Mesodermal cell (in vitro differentiated cells): ENCODE results near the gene GTPBP10.
"Not testable (repeated sequence)": the region's sequence is repeated elsewhere in the genome, so short reads cannot be mapped to it uniquely, and the experiment has no call there.

Source experiments
- H3K27ac ChIP-seq: 2 replicates; pipeline ENCODE4 v1.7.0; 2013; ENCODE audit warnings: mild to moderate bottlenecking, low read depth, low read length, moderate library complexity; ENCODE audit not compliant: severe bottlenecking
- H3K36me3 ChIP-seq: 2 replicates; pipeline ENCODE4 v1.7.1; 2013; ENCODE audit warnings: mild to moderate bottlenecking, low read length, moderate library complexity; ENCODE audit not compliant: control insufficient read depth, insufficient read depth
- H3K4me1 ChIP-seq: one replicate; pipeline ENCODE4 v1.7.1; 2013; ENCODE audit warnings: mild to moderate bottlenecking, low read length; ENCODE audit not compliant: insufficient read depth, control insufficient read depth, poor library complexity, severe bottlenecking
- H3K4me3 ChIP-seq: 2 replicates; pipeline ENCODE4 v1.7.0; 2013; ENCODE audit warnings: low read length, control low read depth, mild to moderate bottlenecking; ENCODE audit not compliant: insufficient read depth, poor library complexity, severe bottlenecking; ENCODE audit errors: extremely low read depth
- H3K9me3 ChIP-seq: 2 replicates; pipeline ENCODE4 v1.7.1; 2013; ENCODE audit warnings: mild to moderate bottlenecking, low read length, moderate library complexity; ENCODE audit not compliant: control insufficient read depth
- WGBS, 2 experiments: methylation state at CpG; one replicate each; pipeline ENCODE4 v1.1.5; 2013; ENCODE audit warnings: missing lambda C conversion rate in 2 of 2; ENCODE audit not compliant: insufficient coverage in 2 of 2; 5-methylcytosine and 5-hydroxymethylcytosine counted together

The GTPBP10 gene

GRCh38 chr7:90322837-90323236 is 23.7 kb upstream of the GTPBP10 start:
- H3K9me3 ChIP-seq, result no peaks in the 10 kb centered on the region
- no peaks in the 10 kb centered on the region for H3K36me3 ChIP-seq
- H3K4me3 ChIP-seq, result no peak overlapping the region
- H3K27ac ChIP-seq, result no peak overlapping the region
- no peaks in the 10 kb centered on the region for H3K4me1 ChIP-seq

- 50% methylated on average over 1 of the region's 1 CpG; no CpG with 5 or more reads in 1 of the 2 experiments for WGBS, 2 experiments
- no peak overlapping the region for H3K4me3 ChIP-seq
- no peaks in the 10 kb centered on the region for H3K9me3 ChIP-seq
- no peaks in the 10 kb centered on the region for H3K4me1 ChIP-seq
- H3K36me3 ChIP-seq, result no peaks in the 10 kb centered on the region
- no peak overlapping the region for H3K27ac ChIP-seq
Observed at GRCh38 chr7:90326500-90326899, 20.0 kb upstream of the GTPBP10 start.

- 97 to 99% methylated on average over 30 to 33 of the region's 48 CpGs for WGBS, 2 experiments
Observed at GRCh38 chr7:90334193-90334843, 12.2 kb upstream of the GTPBP10 start.

GRCh38 chr7:90334926-90335325 is 11.6 kb upstream of the GTPBP10 start:
- not testable (repeated sequence) for H3K4me3 ChIP-seq, H3K4me1 ChIP-seq, H3K9me3 ChIP-seq, H3K36me3 ChIP-seq, H3K27ac ChIP-seq
- WGBS, 2 experiments, result 83 to 100% methylated on average over 1 to 2 of the region's 2 CpGs

More at GRCh38 chr7:90334193-90334843, 12.2 kb upstream of the GTPBP10 start:
- no peak overlapping the region for H3K4me3 ChIP-seq
- no peaks in the 10 kb centered on the region for H3K36me3 ChIP-seq
- no peaks in the 10 kb centered on the region for H3K4me1 ChIP-seq
- no peak overlapping the region for H3K27ac ChIP-seq
- H3K9me3 ChIP-seq, result no peaks in the 10 kb centered on the region

GRCh38 chr7:90337106-90337505 is 9.4 kb upstream of the GTPBP10 start:
- H3K27ac ChIP-seq, result no peak overlapping the region
- H3K4me3 ChIP-seq, result no peak overlapping the region
- no peaks in the 10 kb centered on the region for H3K36me3 ChIP-seq

DNA sequence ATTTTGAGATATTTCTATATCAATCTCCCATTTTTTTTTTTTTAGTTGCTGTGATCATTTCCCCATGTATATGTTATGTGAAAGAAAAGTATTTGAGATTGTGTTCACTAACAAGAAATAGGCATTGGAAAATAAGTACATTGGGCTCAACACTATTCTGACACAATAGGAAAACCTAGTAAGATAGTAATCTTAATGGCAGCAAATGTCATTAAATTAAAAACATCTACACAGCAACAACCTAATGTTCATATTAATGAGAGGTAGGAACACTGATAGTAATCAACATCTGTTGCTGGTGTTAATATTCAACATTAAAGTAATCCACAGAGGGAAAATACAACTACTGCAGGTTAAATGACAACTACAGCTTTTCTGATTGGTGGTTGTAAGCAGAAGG is 1.5 kb upstream of the GTPBP10 start:
- no peak overlapping the region for H3K27ac ChIP-seq
- H3K9me3 ChIP-seq, result no peaks in the 10 kb centered on the region
- peaks cover 9% of the 10 kb centered on the region for H3K4me1 ChIP-seq
- no peaks in the 10 kb centered on the region for H3K36me3 ChIP-seq
- H3K4me3 ChIP-seq, result no peak overlapping the region

More at GRCh38 chr7:90337106-90337505, 9.4 kb upstream of the GTPBP10 start:
- Histone ChIP-seq H3K4me1 (no peaks in the 10 kb centered on the region), H3K9me3 (no peaks in the 10 kb centered on the region)

DNA sequence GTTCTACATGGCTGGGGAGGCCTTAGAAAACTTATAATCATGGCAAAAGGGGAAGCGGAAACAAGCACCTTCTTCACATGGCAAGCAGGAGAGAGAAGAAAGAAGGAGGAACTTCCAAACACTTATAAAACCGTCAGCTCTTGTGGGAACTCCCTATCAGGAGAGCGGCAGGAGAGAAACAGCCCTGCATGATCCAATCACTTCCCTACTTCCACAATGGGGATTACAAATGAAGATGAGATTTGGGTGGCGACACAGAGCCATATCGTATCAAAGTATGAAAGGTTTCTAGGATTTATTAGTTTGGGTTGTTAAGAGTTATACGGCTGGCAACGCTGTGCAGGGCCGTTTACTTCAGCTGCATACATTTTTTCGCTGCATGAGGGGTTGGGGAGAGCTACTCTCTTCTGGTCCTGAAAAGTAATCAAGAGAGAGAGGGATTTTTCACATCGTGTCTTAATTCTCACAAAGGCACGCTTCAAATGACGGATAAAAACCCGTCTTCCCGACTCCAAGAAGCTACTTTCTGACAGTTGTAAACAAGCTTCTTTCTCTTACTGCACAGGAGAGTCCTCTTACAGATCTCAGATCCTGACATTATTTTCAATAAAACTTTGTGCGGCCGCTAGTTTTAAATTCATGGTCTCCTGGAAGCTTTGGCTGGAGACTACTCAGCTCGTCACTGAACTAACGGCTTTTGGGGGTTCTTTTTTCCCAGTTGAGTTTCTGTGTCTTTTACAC is 751 bp upstream of the GTPBP10 start:
- no peaks in the 10 kb centered on the region for H3K36me3 ChIP-seq
- H3K4me1 ChIP-seq, result peaks cover 9% of the 10 kb centered on the region
- peak overlapping the region; percentile 94 for H3K4me3 ChIP-seq
- H3K27ac ChIP-seq, result no peak overlapping the region
- 31 to 40% methylated on average over 14 of the region's 18 CpGs for WGBS, 2 experiments
- H3K9me3 ChIP-seq, result no peaks in the 10 kb centered on the region

DNA sequence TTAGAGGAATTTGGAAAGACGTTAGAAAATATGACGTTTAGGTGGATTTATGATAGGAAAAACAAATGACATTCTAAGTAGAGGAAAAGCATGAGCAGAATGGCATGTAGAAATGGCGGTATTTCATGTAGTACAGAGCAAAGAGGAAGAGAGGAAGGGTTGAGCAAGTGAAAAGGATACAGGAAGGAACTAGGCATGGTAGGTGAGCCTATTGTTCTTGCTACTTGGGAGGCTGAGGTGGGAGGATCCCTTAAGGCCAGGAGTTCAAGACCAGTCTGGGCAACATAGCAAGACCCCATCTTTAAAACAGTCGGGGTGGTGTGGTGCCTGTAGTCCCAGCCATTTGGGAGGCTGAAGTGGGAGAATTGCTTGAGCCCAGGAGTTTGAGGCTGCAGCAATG is 1.2 kb downstream of the GTPBP10 start:
- 92 to 100% methylated on average over 3 to 4 of the region's 4 CpGs for WGBS, 2 experiments
- H3K9me3 ChIP-seq, result no peaks in the 10 kb centered on the region

DNA sequence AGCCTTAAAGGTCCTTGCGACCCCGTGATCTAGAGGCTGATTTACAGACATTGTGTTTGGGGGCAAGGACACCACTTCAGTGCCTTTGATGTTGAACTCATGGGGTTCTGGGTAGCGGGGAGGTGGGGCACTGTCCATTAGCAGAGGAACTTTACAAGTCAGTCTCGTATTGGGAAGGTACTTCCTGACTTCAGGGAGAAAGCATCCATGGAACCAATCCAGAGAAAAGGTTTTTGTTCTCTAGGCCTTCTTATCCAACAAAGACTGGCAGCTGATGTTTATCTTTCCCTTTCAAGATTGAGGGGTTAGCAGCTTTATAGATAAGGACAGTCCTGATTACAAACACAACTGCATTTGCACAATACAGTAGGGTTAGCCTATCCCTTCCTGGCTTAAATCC is 2.8 kb downstream of the GTPBP10 start:
- no peak overlapping the region for H3K27ac ChIP-seq
- no peak overlapping the region for H3K4me3 ChIP-seq
- H3K4me1 ChIP-seq, result peaks cover 9% of the 10 kb centered on the region
- peaks cover 7% of the 10 kb centered on the region for H3K36me3 ChIP-seq
- 76 to 92% methylated on average over 2 of the region's 4 CpGs for WGBS, 2 experiments
- H3K9me3 ChIP-seq, result no peaks in the 10 kb centered on the region

More for the DNA sequence above, 1.2 kb downstream of the GTPBP10 start:
- Histone ChIP-seq H3K36me3 (no peaks in the 10 kb centered on the region), H3K27ac (no peak overlapping the region), H3K4me1 (peaks cover 9% of the 10 kb centered on the region), H3K4me3 (peak overlapping the region; percentile 94)

DNA sequence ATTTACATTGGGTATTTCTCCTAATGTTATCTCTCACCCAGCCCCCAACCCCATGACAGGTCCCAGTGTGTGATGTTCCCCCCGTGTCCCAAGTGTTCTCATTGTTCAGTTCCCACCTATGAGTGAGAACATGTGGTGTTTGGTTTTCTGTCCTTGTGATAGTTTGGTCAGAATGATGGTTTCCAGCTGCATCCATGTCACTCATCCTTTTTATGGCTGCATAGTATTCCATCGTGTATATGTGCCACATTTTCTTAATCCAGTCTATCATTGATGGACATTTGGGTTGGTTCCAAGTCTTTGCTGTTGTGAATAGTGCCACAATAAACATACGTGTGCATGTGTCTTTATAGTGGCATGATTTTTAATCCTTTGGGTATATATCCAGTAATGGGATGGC is 3.5 kb downstream of the GTPBP10 start:
- not testable (repeated sequence) for H3K36me3 ChIP-seq, H3K27ac ChIP-seq, H3K9me3 ChIP-seq, H3K4me1 ChIP-seq, H3K4me3 ChIP-seq
- 80% methylated on average over 1 of the region's 3 CpGs; no CpG with 5 or more reads in 1 of the 2 experiments for WGBS, 2 experiments

DNA sequence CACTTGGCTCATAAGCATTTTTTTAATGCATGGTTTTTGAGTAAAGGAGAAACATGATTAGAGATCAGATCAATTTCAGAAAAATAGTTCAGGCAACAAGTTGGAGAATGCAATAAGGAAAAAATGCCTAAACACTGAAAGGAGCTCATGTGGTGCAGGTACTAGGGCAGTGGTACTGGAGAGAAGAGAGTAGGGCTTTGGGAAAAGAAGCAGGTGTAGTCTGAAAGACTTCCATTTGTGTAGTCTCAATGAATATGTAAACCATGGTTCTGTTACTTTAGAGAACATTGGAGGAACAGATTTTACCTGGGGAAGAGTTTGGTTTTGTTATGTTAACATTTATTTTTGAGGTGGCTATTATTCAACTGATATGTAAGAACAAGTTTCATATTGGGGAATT is 5.5 kb downstream of the GTPBP10 start:
- no peaks in the 10 kb centered on the region for H3K9me3 ChIP-seq
- H3K27ac ChIP-seq, result no peak overlapping the region
- peaks cover 5% of the 10 kb centered on the region for H3K4me1 ChIP-seq
- no peak overlapping the region for H3K4me3 ChIP-seq
- peaks cover 23% of the 10 kb centered on the region for H3K36me3 ChIP-seq
